ENCODE data around the gene AFAP1. TPM values are rescaled to one million over a fixed set of nuclear protein-coding genes. Genes with fewer than 3 reads are reported as not detected.

The AFAP1 gene
- total RNA-seq, 2 donors from 2014 or later, result 9.6 to 35.3 TPM

DNA sequence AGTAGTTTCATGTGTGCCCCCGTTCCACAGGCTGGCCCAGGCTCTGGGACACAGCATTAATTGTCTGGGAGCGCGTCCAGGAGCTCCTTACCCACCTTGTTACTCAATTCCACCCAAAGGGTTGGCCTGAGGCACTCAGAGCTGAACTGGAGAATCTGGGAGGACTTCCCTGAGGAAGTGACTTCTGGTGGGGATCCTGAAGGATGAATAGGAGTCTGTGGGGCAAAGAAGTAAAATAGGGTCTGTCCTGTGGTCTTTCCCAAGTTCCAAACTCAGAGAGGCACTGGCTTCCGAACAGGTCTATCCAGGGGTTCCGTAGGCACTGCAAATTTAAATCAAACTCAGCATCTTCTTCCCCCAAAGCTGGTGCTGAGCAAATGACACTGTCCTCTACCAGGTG lies 204.3 kb downstream of the AFAP1 start:
- Histone ChIP-seq H3K4me1 (no peaks in the 10 kb centered on the region), H3K9me3 (no peaks in the 10 kb centered on the region), H3K4me3 (no peak overlapping the region), H3K27ac (no peak overlapping the region), H3K36me3 (replicated peaks in 1 of 2; ENCODE audit: insufficient read depth in 1 of 2, low read depth in 2 of 2) (no peaks in the 10 kb centered on the region), H3K27me3 (no peaks in the 10 kb centered on the region)
- no peak for TF ChIP-seq POLR2A (IDR thresholded peaks at IDR 0.05)
- TF ChIP-seq, protein P1, sequence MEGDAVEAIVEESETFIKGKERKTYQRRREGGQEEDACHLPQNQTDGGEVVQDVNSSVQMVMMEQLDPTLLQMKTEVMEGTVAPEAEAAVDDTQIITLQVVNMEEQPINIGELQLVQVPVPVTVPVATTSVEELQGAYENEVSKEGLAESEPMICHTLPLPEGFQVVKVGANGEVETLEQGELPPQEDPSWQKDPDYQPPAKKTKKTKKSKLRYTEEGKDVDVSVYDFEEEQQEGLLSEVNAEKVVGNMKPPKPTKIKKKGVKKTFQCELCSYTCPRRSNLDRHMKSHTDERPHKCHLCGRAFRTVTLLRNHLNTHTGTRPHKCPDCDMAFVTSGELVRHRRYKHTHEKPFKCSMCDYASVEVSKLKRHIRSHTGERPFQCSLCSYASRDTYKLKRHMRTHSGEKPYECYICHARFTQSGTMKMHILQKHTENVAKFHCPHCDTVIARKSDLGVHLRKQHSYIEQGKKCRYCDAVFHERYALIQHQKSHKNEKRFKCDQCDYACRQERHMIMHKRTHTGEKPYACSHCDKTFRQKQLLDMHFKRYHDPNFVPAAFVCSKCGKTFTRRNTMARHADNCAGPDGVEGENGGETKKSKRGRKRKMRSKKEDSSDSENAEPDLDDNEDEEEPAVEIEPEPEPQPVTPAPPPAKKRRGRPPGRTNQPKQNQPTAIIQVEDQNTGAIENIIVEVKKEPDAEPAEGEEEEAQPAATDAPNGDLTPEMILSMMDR (IDR thresholded peaks at IDR 0.05), result no peak
- ATAC-seq, result no peak
- 73 to 76% methylated on average over 5 of the region's 5 CpGs for WGBS, 2 donors
- no peak for DNase-seq
- intact Hi-C loops (cut with DNase I), result no loop called here

DNA sequence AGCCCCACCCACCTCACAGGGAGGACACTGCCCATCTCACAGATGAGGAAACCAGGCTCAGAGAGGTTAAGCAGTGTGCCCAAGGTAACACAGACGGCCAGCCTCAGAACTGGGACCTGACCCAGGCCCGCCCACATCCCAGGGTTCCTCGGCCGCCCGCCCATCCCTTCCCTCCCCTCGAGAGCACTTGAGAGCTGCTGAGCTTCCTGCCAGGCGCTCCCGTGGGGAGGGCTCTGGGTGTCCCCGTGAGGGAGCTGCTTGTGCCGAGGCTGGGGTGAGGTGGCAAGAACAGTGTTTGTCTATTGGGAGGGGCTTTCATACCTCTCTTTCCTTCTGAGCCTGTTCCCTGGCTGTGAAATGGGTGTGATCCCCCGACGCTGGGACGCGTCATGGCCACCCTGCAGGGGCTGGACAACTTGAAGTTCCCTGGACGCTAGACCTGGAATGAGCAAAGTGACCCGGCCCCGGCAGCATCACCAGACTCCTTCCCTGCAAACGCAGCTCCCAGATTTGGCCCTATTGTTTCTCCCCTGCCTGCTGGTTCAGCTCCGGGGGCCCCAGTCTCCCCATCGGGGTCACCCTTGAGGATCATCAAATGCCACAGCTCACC lies 204.9 kb downstream of the AFAP1 start:
- intact Hi-C loops (cut with DNase I), result no loop called here
- H3K4me3 ChIP-seq, result no peak overlapping the region
- TF ChIP-seq, protein P1 (IDR thresholded peaks at IDR 0.05), result no peak
- no peak for TF ChIP-seq POLR2A (IDR thresholded peaks at IDR 0.05)
- H3K9me3 ChIP-seq, result no peaks in the 10 kb centered on the region
- no peak overlapping the region for H3K27ac ChIP-seq
- DNase-seq (no peak), ATAC-seq (no peak)
- no peaks in the 10 kb centered on the region for H3K36me3 ChIP-seq (replicated peaks in 1 of 2; ENCODE audit: insufficient read depth in 1 of 2, low read depth in 2 of 2)
- H3K4me1 ChIP-seq, result no peaks in the 10 kb centered on the region
- WGBS, 2 donors, result 36 to 41% methylated on average over 16 to 20 of the region's 20 CpGs
- no peaks in the 10 kb centered on the region for H3K27me3 ChIP-seq

DNA sequence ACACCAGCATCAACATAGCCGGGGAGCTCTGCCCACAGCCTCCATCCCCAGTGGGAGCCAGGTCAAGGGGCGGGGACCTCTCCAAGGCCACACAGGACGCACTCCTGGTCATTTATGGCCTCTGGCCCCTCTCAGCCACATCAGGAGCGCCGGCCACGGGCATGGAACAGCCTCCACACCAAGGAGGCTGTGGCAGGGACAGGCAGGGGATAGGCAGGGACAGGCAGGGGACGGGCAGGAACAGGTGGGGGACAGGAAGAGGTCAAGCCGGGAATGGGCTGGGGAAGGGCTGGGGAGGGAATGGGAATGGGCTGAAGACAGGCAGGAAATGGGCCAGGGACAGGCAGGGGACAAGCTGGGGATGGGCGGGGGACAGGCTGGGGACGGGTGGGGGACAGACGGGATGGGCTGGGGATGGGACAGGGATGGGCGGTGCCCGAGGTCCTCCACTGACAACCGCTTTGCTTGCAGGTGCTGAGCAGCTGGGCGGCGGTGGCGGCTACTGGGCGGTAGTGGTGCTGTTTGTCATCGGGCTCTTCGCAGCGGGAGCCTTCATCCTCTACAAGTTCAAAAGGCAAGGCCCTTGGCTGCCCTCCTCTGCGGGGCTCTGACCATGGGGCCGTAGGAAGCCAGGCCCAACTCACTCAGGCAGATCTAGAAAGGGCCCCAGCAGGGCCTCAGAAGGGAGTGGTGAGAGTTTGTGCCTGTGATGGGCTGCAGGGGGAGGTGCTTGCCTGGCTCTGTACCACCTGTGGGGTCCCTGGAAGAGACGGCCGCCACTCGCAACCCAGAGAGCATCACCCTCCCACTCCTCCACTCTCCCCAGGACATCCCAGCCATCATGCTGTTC lies 205.6 kb downstream of the AFAP1 start:
- 43 to 60% methylated on average over 13 to 25 of the region's 26 CpGs for WGBS, 2 donors

DNA sequence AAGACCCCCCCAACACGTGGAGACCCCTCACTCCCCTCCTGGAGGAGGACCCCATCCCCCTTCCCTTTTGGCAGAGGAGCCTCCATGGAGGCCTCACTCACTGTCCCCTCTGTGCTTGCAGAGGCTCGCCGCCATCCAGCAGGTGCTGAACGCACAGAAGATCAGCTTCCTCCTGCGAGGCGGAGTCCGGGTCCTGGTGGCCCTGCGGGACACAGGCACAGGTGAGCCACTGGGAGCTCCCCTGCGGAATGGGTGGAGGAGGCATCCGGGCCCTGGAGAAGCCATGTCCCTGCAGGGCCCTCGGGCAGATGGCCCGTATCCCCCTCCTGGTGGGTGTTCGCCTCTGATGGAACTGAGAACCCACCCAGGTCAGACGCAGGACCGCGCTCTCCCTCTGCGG lies 206.5 kb downstream of the AFAP1 start:
- H3K4me1 ChIP-seq, result no peaks in the 10 kb centered on the region
- WGBS, 2 donors, result 36 to 72% methylated on average over 2 to 14 of the region's 17 CpGs
- DNase-seq, result no peak
- H3K4me3 ChIP-seq, result no peak overlapping the region
- no peaks in the 10 kb centered on the region for H3K9me3 ChIP-seq
- TF ChIP-seq, protein P1 (IDR thresholded peaks at IDR 0.05), result no peak
- no peak for TF ChIP-seq POLR2A (IDR thresholded peaks at IDR 0.05)
- H3K27ac ChIP-seq, result no peak overlapping the region
- intact Hi-C loops (cut with DNase I), result no loop called here
- ATAC-seq, result no peak
- H3K27me3 ChIP-seq, result no peaks in the 10 kb centered on the region
- H3K36me3 ChIP-seq (replicated peaks in 1 of 2; ENCODE audit: insufficient read depth in 1 of 2, low read depth in 2 of 2), result no peaks in the 10 kb centered on the region

More for the DNA sequence above, 205.6 kb downstream of the AFAP1 start:
- no peaks in the 10 kb centered on the region for H3K36me3 ChIP-seq (replicated peaks in 1 of 2; ENCODE audit: insufficient read depth in 1 of 2, low read depth in 2 of 2)
- H3K27ac ChIP-seq, result no peak overlapping the region
- no peak for DNase-seq
- no peaks in the 10 kb centered on the region for H3K9me3 ChIP-seq
- no peaks in the 10 kb centered on the region for H3K4me1 ChIP-seq
- no peak for ATAC-seq
- no peaks in the 10 kb centered on the region for H3K27me3 ChIP-seq
- H3K4me3 ChIP-seq, result no peak overlapping the region
- intact Hi-C loops (cut with DNase I), result no loop called here
- TF ChIP-seq POLR2A (IDR thresholded peaks at IDR 0.05), result no peak
- TF ChIP-seq, protein P1 (IDR thresholded peaks at IDR 0.05), result no peak
